IMR-90 (cell line): Measurements from ENCODE around the gene DZIP3. TPM values are rescaled to one million over a fixed set of nuclear protein-coding genes. Genes with fewer than 3 reads are reported as not detected.
"Not testable (repeated sequence)": the region's sequence is repeated elsewhere in the genome, so short reads cannot be mapped to it uniquely, and the experiment has no call there.

Experiments
- ATAC-seq: fragments of 200-7000 bp; cut with Tn5 transposase; 2 replicates; pipeline ENCODE4 v1.9.1; 2020; ENCODE audit warnings: low read depth, mild to moderate bottlenecking, moderate library complexity
- BruUV-seq: library from RNA; stranded (reverse); fragments of 400-500 nt; replicated peaks from 2 replicates; lab custom pipeline; 2021; lab: Mats Ljungman, UMichigan
- CTCF ChIA-PET: fragments of 300-600 bp; formaldehyde crosslinking; extraction: SDS; loops from one replicate; lab custom pipeline; 2021; ENCODE audit warnings: antibody characterized with exemption; lab: Yijun Ruan, JAX
- POLR2A ChIA-PET: fragments of 300-600 bp; sonication (Branson Sonifier 250); formaldehyde crosslinking; loops from one replicate; lab custom pipeline; 2022; ENCODE audit warnings: antibody characterized with exemption; ENCODE audit not compliant: unreplicated experiment; lab: Charles Lee
- DNase-seq: peaks from one replicate; pipeline ENCODE4 v3.0.0; 2013
- H2AFZ ChIP-seq: replicated peaks from 2 replicates; pipeline ENCODE3; 2013; ENCODE audit warnings: low read length, mild to moderate bottlenecking; ENCODE audit not compliant: poor library complexity
- H2AK5ac ChIP-seq: 2 replicates; pipeline ENCODE4 v1.6.1; 2013; ENCODE audit warnings: low read depth, low read length, inconsistent platforms
- H2AK9ac ChIP-seq: replicated peaks from 2 replicates; pipeline ENCODE3; 2013; ENCODE audit warnings: mild to moderate bottlenecking, low read depth, low read length, moderate library complexity; ENCODE audit not compliant: poor library complexity
- H2BK120ac ChIP-seq: 2 replicates; pipeline ENCODE4 v1.6.1; 2013; ENCODE audit warnings: low read depth, low read length, inconsistent platforms
- H2BK15ac ChIP-seq: 3 replicates; pipeline ENCODE4 v1.6.1; 2013; ENCODE audit warnings: low read depth, low read length, inconsistent platforms
- H2BK20ac ChIP-seq: 2 replicates; pipeline ENCODE4 v1.6.1; 2013; ENCODE audit warnings: low read depth, mild to moderate bottlenecking, inconsistent platforms, low read length, moderate library complexity
- H2BK5ac ChIP-seq: 2 replicates; pipeline ENCODE4 v1.6.1; 2013; ENCODE audit warnings: mild to moderate bottlenecking, low read depth, low read length, inconsistent platforms; ENCODE audit not compliant: poor library complexity, severe bottlenecking
- H3K14ac ChIP-seq: replicated peaks from 2 replicates; pipeline ENCODE4 v1.6.1; 2013; ENCODE audit warnings: low read depth, low read length, inconsistent platforms
- H3K18ac ChIP-seq: 2 replicates; pipeline ENCODE4 v1.6.1; 2013; ENCODE audit warnings: low read depth, low read length, control low read depth
- H3K23ac ChIP-seq: 2 replicates; pipeline ENCODE4 v1.6.1; 2013; ENCODE audit warnings: low read depth, low read length, inconsistent platforms
- H3K27ac ChIP-seq: 2 replicates; pipeline ENCODE4 v1.5.1; 2013; ENCODE audit warnings: mild to moderate bottlenecking, control low read depth, low read length; ENCODE audit not compliant: insufficient read depth
- H3K27me3 ChIP-seq: 2 replicates; pipeline ENCODE4 v1.6.1; 2013; ENCODE audit warnings: low read length; ENCODE audit not compliant: control insufficient read depth, insufficient read depth
- H3K36me3 ChIP-seq: 2 replicates; pipeline ENCODE4 v1.6.1; 2013; ENCODE audit warnings: low read length, mixed read lengths; ENCODE audit not compliant: control insufficient read depth, insufficient read depth
- H3K4ac ChIP-seq: 2 replicates; pipeline ENCODE4 v1.6.1; 2013; ENCODE audit warnings: low read depth, low read length, inconsistent platforms
- H3K4me1 ChIP-seq: 2 replicates; pipeline ENCODE4 v1.6.1; 2013; ENCODE audit warnings: low read length, mixed read lengths; ENCODE audit not compliant: control insufficient read depth, insufficient read depth
- H3K4me2 ChIP-seq: 2 replicates; pipeline ENCODE4 v1.6.1; 2013; ENCODE audit warnings: low read depth, mild to moderate bottlenecking, control low read depth, low read length, moderate library complexity
- H3K4me3 ChIP-seq: 2 replicates; pipeline ENCODE4 v1.5.1; 2013; ENCODE audit warnings: low read depth, mild to moderate bottlenecking, control low read depth, low read length, moderate library complexity; ENCODE audit not compliant: insufficient read depth
- H3K56ac ChIP-seq: 2 replicates; pipeline ENCODE4 v1.6.1; 2013; ENCODE audit warnings: low read length, inconsistent platforms; ENCODE audit not compliant: insufficient read depth; ENCODE audit errors: extremely low read depth
- H3K79me1 ChIP-seq, 2 experiments: 2 replicates each; pipeline ENCODE4 v1.6.1; 2013; ENCODE audit warnings: low read length in 2 of 2, inconsistent platforms in 1 of 2, low read depth in 1 of 2
- H3K9ac ChIP-seq: 2 replicates; pipeline ENCODE4 v1.6.1; 2013; ENCODE audit warnings: low read depth, low read length, control low read depth
- H3K9me1 ChIP-seq: 2 replicates; pipeline ENCODE4 v1.6.1; 2013; ENCODE audit warnings: low read length, inconsistent platforms; ENCODE audit not compliant: insufficient read depth
- H3K9me3 ChIP-seq: 2 replicates; pipeline ENCODE4 v1.6.1; 2013; ENCODE audit warnings: low read length; ENCODE audit not compliant: control insufficient read depth, insufficient read depth
- H4K20me1 ChIP-seq: 2 replicates; pipeline ENCODE4 v1.6.1; 2013; ENCODE audit warnings: low read length, inconsistent platforms; ENCODE audit not compliant: insufficient read depth
- H4K5ac ChIP-seq: 2 replicates; pipeline ENCODE4 v1.6.1; 2013; ENCODE audit warnings: mild to moderate bottlenecking, low read depth, low read length, control low read depth
- H4K8ac ChIP-seq, 2 experiments: 2 replicates each; pipeline ENCODE4 v1.6.1; 2013; ENCODE audit warnings: low read depth in 2 of 2, low read length in 2 of 2, control low read depth in 1 of 2, inconsistent platforms in 1 of 2
- H4K91ac ChIP-seq: 2 replicates; pipeline ENCODE4 v1.6.1; 2013; ENCODE audit warnings: low read depth, low read length, inconsistent platforms; ENCODE audit not compliant: insufficient read depth
- RCOR1 ChIP-seq: IDR thresholded peaks from 2 replicates; pipeline ENCODE4 v1.6.1; 2012; ENCODE audit warnings: mild to moderate bottlenecking, low read length, improper control_type of control experiment; ENCODE audit not compliant: insufficient replicate concordance
- WGBS, 2 experiments: methylation state at CpG; one replicate each; pipeline versions ENCODE4 v1.1.5 to v1.1.7; 2013; ENCODE audit warnings: missing lambda C conversion rate in 2 of 2; ENCODE audit not compliant: insufficient read length in 1 of 2; ENCODE audit errors: extremely low coverage in 2 of 2; 5-methylcytosine and 5-hydroxymethylcytosine counted together
- dilution Hi-C: fragments of 300-500 bp; cut with HindIII; formaldehyde crosslinking; loops from one replicate; pipeline ENCODE4 v1.14.3; 2018; ENCODE audit warnings: low sequenced_read_pairs; ENCODE audit not compliant: unreplicated experiment
- in situ Hi-C: fragments of 300-500 bp; cut with MboI; formaldehyde crosslinking; loops from 3 replicates; pipeline ENCODE4 v1.14.3; 2019; ENCODE audit warnings: low sequenced_read_pairs, inconsistent platforms, mixed read lengths
- intact Hi-C: fragments of 100-400 bp; cut with micrococcal nuclease; formaldehyde crosslinking; loops from 2 replicates; pipeline ENCODE4 v1.10.0; 2022
- polyA plus RNA-seq, 3 experiments: library from polyadenylated mRNA; depleted of rRNA; stranded (reverse); fragments of >200 nt; gene quantifications; 2 replicates each; pipeline ENCODE4 v1.2.3, GENCODE V29; 2012; ENCODE audit warnings: low replicate concordance in 1 of 3
- total RNA-seq: library from RNA; depleted of rRNA; stranded (reverse); fragments of >200 nt; gene quantifications from 2 replicates; pipeline ENCODE4 v1.2.3, GENCODE V29; 2012

Gene DZIP3
- total and polyA plus RNA-seq, 2 of the 4 experiments (the other 2 are of a cell fraction), result 7.0 to 9.9 TPM

- no peak overlapping the region for H4K91ac ChIP-seq
- H2AFZ ChIP-seq, result no peak overlapping the region
- no peak overlapping the region for H2BK120ac ChIP-seq
- ATAC-seq (no peak), DNase-seq (no peak)
- no peaks in the 10 kb centered on the region for H3K79me1 ChIP-seq
- H2BK20ac ChIP-seq, result no peak overlapping the region
- H2BK5ac ChIP-seq, result no peak overlapping the region
- in situ Hi-C loops, result no loop called here
- H3K4me1 ChIP-seq, result no peaks in the 10 kb centered on the region
- no peaks in the 10 kb centered on the region for H3K9me3 ChIP-seq
- H3K4me3 ChIP-seq, result no peak overlapping the region
- no peaks in the 10 kb centered on the region for H4K20me1 ChIP-seq
- H3K9me1 ChIP-seq, result no peaks in the 10 kb centered on the region
- no peak overlapping the region for H3K4me2 ChIP-seq
- no peak overlapping the region for H2AK5ac ChIP-seq
- H4K5ac ChIP-seq, result no peak overlapping the region
- H4K8ac ChIP-seq, result no peak overlapping the region
- no peak overlapping the region for H3K23ac ChIP-seq
- intact Hi-C loops, result no loop called here
- no peak for TF ChIP-seq RCOR1
- ChIA-PET CTCF (interaction anchor here (1.0 to 1.2 kb wide), 2 partner anchors 17 to 360 kb away, joined by 3 read pairs; no protein-coding TSS in a partner anchor), POLR2A (no interaction called here)
- H3K27me3 ChIP-seq, result no peaks in the 10 kb centered on the region
- no peak overlapping the region for H3K9ac ChIP-seq
- H3K18ac ChIP-seq, result no peak overlapping the region
- no TSS peak for BruUV-seq
- H3K27ac ChIP-seq, result no peak overlapping the region
- dilution Hi-C loops, result no loop called here
- no peak overlapping the region for H2BK15ac ChIP-seq
- no peak overlapping the region for H3K14ac ChIP-seq
- no peak overlapping the region for H3K4ac ChIP-seq
- WGBS, 2 experiments, result no CpG with 5 or more reads among the region's 1 CpG
- H3K56ac ChIP-seq, result no peak overlapping the region
- peaks cover 2% of the 10 kb centered on the region for H3K36me3 ChIP-seq
- H2AK9ac ChIP-seq, result no peak overlapping the region
Observed at GRCh38 chr3:108645364-108645763, 55.8 kb downstream of the DZIP3 start.

- H2BK120ac ChIP-seq, POLR2A ChIA-PET, H3K4me3 ChIP-seq, H3K56ac ChIP-seq, H3K4me1 ChIP-seq, H2AFZ ChIP-seq, H4K20me1 ChIP-seq, H3K18ac ChIP-seq, H2BK15ac ChIP-seq, H3K27me3 ChIP-seq, H3K36me3 ChIP-seq, in situ Hi-C loops, H3K9ac ChIP-seq, H2BK20ac ChIP-seq, H3K9me1 ChIP-seq, H3K27ac ChIP-seq, CTCF ChIA-PET, H2BK5ac ChIP-seq, H3K9me3 ChIP-seq, BruUV-seq, H4K91ac ChIP-seq, H4K8ac ChIP-seq, H3K4me2 ChIP-seq, dilution Hi-C loops, H4K5ac ChIP-seq, H2AK9ac ChIP-seq, H3K14ac ChIP-seq, DNase-seq, intact Hi-C loops, H3K79me1 ChIP-seq, H3K4ac ChIP-seq, ATAC-seq, H3K23ac ChIP-seq, H2AK5ac ChIP-seq: not testable (repeated sequence)
- 100% methylated on average over 5 of the region's 15 CpGs; no CpG with 5 or more reads in 1 of the 2 experiments for WGBS, 2 experiments
Observed at GRCh38 chr3:108655664-108656063, 66.1 kb downstream of the DZIP3 start.
